C4-2B (cell line): ENCODE results near the gene GRB10.

ENCODE experiments used
- H3K27ac ChIP-seq: fragments of 450-650 bp; 2 replicates; pipeline ENCODE4 v1.5.1; 2017
- ZFX ChIP-seq: fragments of 450-650 bp; IDR thresholded peaks from 2 replicates; pipeline ENCODE4 v1.6.1; 2017
- TF ChIP-seq, protein P1 (sequence below): fragments of 450-650 bp; conservative IDR thresholded peaks from 2 replicates; pipeline ENCODE4 v1.5.1; 2017; ENCODE audit warnings: mild to moderate bottlenecking

The GRB10 gene

DNA sequence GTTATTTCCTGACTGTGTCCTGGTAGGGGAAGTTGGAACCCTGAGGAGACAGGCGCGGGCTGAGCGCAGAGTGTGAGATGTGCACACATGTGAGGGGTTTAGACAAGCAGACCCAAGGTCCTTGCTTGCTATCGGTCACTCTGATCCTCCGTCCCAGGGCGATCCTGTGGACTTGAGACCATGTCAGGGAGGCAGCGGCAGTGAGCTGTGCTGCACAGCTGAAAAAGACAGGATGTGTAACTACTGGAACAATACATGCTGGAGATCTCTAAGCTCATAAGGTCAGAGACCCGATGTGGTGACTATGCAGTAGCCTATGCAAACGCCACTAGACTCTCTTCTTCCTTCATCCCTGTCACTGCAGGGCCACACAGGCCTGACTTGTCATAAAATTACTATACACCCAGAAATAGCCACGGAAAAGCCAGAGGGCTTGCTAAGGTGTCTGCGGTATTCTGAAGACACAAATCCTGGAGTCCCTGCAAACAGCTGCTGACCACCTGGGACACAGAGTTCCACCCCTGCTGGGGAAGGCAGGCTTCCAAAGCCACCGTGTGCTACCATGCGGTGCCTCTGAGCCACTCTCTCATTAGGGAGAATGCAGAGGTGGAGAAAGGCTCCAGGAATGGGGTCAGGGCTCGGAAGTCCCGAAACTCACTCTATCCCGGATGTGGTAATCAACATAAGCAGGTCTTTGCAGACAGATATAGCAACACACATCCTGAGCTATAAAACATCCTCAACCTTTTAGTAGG is 126.4 kb downstream of the GRB10 start:
- TF ChIP-seq ZFX, result no peak
- TF ChIP-seq, protein P1, sequence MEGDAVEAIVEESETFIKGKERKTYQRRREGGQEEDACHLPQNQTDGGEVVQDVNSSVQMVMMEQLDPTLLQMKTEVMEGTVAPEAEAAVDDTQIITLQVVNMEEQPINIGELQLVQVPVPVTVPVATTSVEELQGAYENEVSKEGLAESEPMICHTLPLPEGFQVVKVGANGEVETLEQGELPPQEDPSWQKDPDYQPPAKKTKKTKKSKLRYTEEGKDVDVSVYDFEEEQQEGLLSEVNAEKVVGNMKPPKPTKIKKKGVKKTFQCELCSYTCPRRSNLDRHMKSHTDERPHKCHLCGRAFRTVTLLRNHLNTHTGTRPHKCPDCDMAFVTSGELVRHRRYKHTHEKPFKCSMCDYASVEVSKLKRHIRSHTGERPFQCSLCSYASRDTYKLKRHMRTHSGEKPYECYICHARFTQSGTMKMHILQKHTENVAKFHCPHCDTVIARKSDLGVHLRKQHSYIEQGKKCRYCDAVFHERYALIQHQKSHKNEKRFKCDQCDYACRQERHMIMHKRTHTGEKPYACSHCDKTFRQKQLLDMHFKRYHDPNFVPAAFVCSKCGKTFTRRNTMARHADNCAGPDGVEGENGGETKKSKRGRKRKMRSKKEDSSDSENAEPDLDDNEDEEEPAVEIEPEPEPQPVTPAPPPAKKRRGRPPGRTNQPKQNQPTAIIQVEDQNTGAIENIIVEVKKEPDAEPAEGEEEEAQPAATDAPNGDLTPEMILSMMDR, result no peak
- no peak overlapping the region for H3K27ac ChIP-seq

DNA sequence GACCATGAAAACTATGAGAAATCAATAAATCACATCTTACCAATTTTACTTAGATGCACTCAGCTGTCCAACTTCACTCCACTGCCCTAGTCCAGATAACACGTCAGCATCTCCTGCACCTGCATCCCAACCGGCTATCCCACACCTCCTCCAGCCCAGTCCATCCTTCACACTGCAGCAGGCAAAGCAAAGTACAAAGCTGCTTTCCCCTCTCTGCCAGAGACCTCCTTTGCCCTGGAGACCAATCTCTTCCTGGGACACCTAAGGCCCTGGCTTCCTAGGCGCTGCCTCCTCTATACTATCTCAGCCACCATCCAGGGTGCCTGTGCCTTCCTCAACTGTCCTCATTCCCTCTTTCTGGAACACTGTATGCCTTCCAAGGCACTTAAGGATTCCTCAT is 127.2 kb downstream of the GRB10 start:
- TF ChIP-seq, protein P1, result no peak
- no peak for TF ChIP-seq ZFX
- no peak overlapping the region for H3K27ac ChIP-seq

DNA sequence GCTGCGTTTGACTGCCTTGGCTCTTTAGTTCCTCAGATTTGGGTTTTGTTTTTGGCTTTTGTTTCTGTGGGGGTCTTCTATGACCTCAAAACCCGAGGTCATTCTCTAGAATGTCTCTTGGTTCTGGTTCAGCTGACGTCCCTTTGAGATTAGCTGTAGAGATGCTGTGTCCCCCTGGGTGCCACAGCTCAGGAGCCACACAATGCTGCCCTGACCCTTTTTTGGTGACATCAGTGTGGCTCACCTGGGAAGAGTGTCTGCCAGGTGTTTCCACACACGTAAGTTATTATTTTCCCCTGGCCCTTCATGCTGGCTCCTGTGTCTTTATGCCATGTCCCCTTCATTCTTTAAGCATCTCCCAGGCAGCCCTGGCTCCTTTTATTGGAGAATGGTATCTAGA is 127.7 kb downstream of the GRB10 start:
- TF ChIP-seq ZFX, result no peak
- TF ChIP-seq, protein P1, result no peak
- no peak overlapping the region for H3K27ac ChIP-seq

DNA sequence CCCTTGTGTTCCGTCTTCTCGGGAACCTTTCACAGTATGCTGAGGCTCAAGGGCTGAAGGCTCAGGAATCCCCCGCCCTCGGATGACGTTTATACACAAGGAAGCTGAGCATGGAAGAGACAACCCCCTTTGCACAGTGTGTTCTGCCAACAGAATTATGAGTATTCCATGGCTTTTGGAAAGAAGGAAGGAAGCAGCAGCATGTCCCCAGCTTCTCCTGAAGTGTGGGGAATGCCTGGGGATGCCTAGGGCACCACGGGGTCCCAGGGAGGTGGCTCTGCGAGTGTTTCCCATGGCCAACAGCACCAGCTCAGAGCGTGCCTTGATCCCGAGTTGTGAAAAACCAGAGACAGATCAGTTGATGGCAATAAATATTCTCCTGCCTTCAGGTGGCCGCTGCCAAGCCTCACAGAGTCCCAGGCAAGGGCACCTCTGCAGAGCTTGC is 128.7 kb downstream of the GRB10 start:
- TF ChIP-seq, protein P1, result no peak
- TF ChIP-seq ZFX, result no peak
- H3K27ac ChIP-seq, result no peak overlapping the region

DNA sequence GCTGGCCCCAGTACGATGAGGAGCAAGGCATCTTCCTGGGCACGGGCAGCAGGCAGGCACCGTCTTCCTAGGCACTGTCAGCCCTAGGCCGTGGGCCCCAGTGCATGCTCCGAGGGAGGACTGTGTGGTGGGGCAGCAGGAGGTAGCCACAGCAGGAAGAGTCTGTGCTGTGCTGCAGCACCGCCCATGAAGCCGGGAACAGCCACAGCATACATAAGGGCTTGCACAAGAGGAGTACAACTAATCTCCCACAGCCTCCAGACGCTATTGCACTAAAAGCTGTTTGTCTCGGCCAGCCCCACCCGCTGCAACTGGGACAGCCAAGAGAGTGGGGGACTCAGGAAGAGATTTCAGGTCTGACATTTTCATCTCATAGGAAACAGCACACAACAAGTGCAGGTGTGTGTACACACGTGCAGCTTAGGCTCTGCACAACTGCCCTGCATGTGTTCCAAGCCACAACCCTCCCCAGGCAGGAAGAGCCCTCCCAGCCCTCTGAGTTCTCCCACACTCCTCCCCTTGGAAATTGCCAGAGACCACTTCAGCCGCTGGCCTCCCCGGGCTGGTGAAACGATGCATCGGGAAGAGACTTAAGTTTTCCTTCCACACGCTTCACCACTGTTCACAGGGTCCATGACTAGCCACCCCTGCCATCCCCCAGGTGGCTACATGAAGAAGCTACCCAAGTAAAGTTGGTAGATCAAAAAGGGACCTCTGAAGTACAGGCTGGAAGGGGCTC is 129.4 kb downstream of the GRB10 start:
- H3K27ac ChIP-seq, result no peak overlapping the region
- TF ChIP-seq, protein P1, result no peak

DNA sequence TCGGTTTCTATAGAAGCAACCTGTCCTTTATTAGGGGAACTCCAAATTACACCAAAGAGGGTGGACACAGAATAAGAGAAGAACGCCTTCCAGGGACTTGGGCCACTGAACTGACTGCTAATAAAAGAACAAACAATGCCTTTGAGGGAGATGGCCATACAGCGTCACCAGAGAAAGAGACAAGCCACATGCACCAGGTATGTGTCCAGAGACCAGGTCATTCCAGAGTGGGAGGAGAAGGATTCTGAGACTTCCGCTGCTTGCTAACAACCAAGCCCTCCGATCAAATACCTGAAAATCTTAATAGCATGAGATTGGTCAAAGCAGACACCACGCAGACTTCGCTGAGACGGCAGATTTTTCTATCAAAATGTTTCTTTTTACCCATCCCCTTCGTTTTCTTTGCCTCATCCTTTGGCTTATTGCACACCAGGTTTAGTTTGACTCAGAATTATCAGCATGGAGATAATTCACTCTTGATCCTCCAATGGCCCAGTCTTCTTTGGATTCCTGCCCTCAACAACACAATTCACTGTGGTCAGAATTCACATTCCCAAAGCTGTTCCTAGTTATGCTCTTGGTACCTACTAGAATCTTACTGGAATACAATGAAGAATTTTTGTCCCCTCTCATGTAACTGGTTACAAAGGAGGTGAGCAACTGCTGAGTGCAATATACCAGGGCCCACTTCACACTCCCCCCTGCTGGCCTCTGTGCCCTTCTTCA is 130.1 kb downstream of the GRB10 start:
- H3K27ac ChIP-seq, result no peak overlapping the region
- TF ChIP-seq, protein P1, result no peak
- no peak for TF ChIP-seq ZFX
